ENCODE measurements around the gene PLPP3.

The PLPP3 gene

DNA sequence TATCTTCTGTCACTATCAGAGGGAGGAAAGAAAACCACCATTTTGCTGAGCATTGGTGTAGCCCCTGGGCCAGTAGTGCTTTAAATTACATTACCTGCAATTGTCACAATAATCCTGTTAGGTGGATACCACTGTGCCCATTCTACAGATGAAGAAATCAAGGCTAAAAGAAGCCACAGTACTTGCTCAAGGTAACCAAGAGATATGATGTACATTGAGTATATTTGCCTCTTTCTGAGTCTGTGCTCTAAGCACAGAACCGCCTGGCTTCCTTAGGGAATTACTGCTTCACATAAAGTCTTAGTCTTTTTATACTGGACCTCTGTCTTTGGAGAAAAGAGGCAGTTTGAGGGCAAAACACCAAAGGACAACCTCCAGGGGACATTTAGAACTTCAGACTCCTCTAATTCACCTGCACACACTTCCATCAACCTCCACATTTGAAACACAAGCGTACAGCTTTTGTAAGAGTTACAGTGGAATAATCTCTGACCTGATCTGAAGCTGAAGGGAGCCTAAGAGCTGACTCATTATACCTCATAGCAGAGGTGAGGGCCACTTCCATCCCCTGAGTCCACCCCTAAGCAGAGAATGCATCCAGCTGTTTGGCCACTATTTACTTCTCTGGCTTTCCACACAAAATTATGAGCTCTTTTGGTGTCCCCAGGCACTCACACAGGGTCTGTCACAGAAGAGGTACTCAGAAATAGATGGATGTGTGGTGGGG lies 61.8 kb downstream of the PLPP3 start:
- no peak for DNase-seq

- DNase-seq, result no peak
Measured at GRCh38 chr1:56516539-56517252, 62.7 kb downstream of the PLPP3 start.

- no peak for DNase-seq
Measured at GRCh38 chr1:56515898-56516538, 63.3 kb downstream of the PLPP3 start.

GRCh38 chr1:56512724-56513494 lies 66.5 kb downstream of the PLPP3 start:
- no peak for DNase-seq

DNA sequence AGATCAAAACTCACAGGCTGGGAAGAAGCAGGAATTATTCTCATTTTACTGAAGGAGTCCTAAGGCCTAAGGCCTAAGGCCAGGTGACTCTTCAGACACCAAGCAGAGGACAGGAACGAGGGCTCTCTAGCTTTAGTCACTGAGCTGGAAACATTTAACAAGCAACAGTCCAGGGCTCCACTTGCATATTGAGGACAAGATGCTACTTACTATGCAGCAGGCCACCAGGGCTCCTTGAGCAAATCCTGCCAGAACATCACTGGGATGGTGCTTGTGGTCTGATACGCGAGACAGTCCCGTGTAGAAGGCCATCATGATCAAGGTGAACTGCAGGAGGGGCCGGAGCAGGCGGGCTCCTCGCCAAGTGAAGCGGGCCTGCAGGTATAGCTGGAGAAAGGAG lies 67.6 kb downstream of the PLPP3 start:
- DNase-seq, result no peak

GRCh38 chr1:56511364-56511763 lies 68.0 kb downstream of the PLPP3 start:
- DNase-seq, result no peak

- no peak for DNase-seq
Measured at GRCh38 chr1:56510642-56511021, 68.7 kb downstream of the PLPP3 start.

- no peak for DNase-seq
Measured at GRCh38 chr1:56509713-56510641, 69.4 kb downstream of the PLPP3 start.

GRCh38 chr1:56508523-56508983 lies 70.8 kb downstream of the PLPP3 start:
- DNase-seq, result no peak

DNA sequence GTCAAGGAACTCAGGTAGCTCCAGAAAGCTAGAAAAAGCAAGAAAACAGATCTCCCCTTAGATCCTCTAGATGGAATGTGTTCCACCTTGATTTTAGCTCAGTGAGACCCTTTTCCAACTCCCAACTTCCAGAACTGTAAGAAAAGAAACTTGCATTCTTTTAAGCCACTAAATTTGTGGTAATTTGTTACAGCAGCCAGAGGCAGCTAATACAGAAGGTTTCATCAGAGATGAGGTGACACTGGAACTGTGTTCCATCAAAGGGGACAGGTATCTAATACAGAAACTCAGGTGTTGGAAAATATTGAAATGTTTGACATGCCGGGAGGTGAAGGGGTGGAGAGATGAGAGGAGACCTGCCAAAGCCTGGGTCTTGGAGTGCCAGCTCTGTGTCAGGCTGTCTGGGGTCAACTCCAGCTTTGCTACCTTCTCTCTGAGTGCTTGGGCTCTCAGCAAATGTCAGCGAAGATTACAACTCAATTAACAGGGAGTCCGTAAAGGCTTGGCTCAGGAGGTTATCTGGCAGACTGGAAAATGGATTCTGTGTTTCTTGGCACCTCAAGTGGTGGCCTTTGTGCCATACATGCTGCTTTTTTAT lies 71.3 kb downstream of the PLPP3 start:
- no peak for DNase-seq

DNA sequence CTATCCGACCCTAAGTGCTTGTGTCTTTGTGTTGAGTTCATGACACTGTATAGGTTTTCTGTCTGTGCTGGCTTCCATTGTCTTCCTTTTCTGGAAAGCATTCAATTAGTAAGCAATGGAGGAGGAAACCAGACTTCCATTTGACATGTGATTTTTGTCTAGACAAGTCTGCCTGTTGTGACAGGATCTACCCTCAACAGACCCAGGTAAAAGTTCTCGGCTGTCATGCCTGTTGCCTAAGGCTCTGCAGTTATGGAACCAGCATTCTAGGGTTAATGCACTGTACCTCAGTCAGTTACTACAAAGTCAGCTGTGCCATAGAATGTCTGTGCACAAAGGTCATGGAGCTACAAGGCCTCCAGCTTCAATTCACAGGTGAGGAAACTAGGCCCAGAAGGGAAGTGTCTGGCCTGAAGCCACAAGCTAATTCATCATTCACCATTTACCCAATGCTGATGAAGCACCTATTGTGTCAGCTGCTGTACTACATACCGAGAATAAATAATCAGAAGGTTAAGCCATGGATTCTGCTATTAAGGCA lies 72.3 kb downstream of the PLPP3 start:
- no peak for DNase-seq

GRCh38 chr1:56505792-56506743 lies 73.3 kb downstream of the PLPP3 start:
- DNase-seq, result no peak

GRCh38 chr1:56502700-56503245 lies 76.6 kb downstream of the PLPP3 start:
- DNase-seq, result no peak

DNA sequence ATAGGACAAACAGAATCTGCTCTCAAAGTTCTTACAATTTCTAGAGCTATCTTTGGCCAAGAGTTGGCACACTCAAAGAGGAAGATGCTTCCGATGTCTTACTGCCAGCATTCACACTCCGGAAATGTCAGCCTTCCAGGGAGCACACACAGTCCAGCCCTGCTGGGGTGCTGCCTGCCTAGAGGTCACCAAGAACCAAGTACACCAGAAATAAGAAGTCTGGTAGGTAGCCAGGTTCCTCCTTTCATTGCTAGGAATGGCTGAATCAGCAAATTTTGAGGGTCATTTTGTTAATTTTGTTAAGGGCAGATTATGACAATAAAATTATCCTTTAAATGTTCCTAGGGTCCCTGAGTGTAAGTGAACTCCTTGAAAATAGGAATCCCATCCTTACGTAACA lies 77.5 kb downstream of the PLPP3 start:
- DNase-seq, result no peak

DNA sequence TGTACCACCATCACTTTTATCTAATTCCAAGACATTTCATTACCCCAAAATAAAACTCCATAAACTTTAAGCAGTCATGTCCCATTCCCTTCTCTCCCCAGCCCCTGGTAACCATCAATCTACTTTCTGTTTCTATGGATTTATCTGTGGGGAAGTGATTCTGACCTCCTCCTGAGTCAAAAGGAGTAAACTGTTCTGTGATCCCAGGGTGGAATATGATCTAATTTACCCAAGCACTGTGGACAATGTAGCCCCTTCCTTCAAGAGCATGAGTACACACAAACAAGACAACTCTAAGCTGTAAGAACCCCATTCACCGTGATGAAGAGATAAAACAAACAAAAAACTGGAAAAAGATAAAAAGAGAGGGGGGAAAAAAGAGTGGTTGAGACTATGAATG lies 77.9 kb downstream of the PLPP3 start:
- DNase-seq, result no peak

DNA sequence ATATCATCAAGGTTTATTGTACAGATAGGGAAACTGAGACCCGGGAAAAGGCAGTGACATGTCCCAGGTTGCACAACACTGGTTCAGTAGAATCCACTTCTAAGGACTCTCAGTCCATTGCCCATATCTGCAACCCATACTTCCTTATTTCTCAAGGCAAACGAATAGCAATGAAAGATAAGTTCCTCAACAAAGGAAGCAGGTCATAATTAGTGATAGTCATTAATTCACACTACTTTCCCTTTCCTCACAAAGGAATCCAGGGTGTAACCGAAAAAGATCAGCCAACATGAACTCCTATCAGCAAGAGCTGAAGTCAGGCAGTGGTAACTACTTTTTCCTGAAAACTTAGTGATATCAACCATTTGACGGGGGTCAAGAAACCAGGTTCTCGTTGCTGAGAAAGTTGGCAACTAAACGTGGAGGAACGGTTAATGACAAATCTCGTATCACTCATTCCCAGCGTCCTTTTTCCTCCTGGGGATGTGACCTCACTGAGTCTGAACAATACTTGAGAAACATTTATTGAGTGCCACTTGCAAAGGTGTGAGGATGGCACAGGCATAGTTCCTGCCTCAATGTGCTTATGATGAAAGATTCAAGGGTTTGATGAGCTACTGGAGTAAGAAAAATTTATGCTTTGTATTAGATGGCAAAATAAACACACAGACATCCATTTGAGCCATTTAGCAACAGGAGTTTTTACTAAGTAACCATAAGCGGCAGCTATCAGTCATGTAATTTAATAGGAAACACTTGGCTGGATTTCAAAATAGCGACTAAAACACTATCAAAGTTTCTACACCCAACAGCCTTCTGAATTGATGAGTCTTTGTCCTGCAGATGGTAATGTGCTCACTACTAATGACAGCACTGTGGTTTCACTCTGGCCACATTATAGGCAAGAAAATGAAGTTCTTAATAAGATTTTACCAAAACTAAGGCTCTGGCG lies 82.3 kb downstream of the PLPP3 start:
- DNase-seq, result no peak

GRCh38 chr1:56496158-56496557 lies 83.2 kb downstream of the PLPP3 start:
- no peak for DNase-seq

DNA sequence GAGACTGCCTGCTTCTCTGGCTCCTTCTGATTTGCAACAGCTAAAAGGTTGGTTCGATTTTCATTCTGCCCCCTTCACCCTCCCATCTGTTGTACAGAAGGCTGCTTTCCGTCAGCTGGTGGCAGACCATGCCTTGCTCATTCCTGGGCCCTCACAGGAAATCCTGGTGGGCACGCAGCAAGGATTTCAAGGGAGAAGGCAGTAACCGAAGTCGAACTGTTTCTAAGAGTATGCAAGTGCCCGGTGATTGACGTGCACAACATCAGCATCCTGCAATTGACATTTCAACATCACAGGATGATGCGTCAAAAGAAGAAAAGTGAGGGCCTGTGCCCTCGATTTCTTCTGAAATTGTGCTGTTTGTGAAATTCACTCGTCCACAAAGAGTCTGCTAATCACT lies 83.8 kb downstream of the PLPP3 start:
- no peak for DNase-seq

DNA sequence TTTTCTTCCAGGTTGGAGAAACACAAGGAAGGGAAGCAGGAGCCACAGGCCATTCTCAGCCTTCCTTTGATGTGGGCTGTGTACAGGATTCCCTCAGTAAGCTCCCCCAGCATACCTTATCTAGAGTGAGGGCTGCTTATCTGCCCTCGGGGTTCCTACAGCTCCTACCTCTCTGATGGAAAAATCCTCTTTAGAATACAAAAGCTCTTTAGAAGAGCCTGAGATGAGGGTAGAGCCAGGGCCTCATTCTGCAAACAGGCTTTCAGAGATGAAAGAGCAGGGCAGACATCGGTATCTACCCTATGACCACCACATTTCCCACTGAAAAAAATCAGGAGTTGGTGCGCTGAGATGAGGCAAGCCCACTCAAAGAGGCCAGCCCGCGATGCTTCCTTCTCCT lies 85.1 kb downstream of the PLPP3 start:
- no peak for DNase-seq
